GM21528 (cell line): ENCODE measurements around the gene RFWD3.
"Not testable (repeated sequence)": the region's sequence is repeated elsewhere in the genome, so short reads cannot be mapped to it uniquely, and the experiment has no call there.

Experiments
- ATAC-seq: cut with Tn5 transposase; IDR thresholded peaks from one replicate; pipeline ENCODE4 v1.9.1; 2021; ENCODE audit warnings: mild to moderate bottlenecking, moderate library complexity; ENCODE audit not compliant: unreplicated experiment, low FRiP score

The RFWD3 gene

DNA sequence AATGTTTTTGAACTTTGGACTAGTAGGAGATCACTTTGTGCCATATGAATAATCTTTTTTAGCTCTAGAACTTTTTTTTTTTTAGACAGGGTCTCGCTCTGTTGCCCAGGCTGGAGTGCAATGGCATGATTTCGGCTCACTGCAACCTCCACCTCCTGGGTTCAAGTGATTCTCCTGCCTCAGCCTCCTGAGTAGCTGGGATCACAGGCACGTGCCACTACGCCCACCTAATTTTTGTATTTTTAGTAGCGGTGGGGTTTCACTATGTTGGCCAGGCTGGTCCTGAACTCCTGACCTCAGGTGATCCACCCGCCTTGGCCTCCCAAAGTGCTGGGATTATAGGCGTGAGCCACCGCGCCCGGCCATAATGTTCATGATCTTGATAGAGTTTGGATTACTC is 2.2 kb upstream of the RFWD3 start:
- ATAC-seq: not testable (repeated sequence)

- ATAC-seq: no peak
Observed at GRCh38 chr16:74667255-74667700, 601 bp upstream of the RFWD3 start.

DNA sequence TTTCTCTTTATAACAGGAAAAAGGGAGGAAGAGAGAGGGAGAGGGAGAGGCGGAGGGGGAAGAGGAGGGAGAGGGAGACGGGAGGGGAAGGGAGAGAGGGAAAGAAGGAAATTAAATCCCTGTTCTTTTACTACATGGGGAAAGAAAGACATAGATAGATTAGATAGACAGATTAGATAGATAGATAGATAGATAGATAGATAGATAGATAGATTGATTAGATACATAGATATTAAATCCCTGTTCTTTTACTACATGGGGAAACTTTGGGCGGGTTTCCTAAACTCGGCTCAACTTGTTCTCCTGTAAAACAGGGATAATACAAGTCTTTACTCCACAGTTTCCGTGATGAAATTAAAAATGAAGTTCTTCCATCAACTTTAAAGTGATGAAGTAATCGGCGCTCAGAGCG is 661 bp downstream of the RFWD3 start:
- no peak for ATAC-seq

DNA sequence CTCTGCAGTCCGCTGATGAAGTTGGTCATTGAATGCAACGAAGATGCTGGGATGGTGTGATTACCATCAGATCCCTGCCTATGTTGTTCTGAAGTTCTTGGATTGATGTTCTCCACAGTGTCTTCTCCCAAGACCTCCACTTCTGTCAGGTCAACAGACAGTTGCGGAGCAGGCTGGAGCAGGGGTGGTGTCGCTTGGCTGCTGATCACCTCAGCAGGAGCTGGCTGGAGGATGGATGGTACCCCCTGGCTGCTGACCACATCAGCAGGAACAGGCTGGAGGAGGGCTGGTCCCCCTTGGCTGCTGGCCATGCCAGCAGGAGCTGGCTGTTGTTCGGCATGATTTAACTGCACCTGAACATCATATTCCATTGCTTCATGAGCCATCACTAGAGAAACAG is 5.6 kb downstream of the RFWD3 start:
- no peak for ATAC-seq

GRCh38 chr16:74660383-74660782 is 6.3 kb downstream of the RFWD3 start:
- ATAC-seq: no peak

DNA sequence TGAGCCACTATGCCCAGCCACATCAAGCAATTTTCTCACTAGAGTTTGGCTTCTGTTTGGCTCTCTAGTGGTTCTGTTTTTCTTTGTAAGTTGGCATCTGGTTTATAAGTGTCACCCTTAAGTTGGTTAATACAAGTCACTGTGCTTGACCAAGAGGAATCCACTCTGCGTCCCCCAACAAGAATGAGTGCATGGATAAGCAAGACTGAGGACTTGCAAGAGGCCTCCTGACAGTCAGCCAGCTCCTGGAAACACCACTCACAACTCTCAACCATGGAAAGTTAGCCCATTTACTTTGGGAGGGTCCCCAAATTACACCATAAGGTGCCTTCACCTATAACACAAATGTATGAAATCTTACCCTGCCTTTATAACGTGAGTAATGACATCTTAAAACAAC is 7.6 kb downstream of the RFWD3 start:
- no peak for ATAC-seq

DNA sequence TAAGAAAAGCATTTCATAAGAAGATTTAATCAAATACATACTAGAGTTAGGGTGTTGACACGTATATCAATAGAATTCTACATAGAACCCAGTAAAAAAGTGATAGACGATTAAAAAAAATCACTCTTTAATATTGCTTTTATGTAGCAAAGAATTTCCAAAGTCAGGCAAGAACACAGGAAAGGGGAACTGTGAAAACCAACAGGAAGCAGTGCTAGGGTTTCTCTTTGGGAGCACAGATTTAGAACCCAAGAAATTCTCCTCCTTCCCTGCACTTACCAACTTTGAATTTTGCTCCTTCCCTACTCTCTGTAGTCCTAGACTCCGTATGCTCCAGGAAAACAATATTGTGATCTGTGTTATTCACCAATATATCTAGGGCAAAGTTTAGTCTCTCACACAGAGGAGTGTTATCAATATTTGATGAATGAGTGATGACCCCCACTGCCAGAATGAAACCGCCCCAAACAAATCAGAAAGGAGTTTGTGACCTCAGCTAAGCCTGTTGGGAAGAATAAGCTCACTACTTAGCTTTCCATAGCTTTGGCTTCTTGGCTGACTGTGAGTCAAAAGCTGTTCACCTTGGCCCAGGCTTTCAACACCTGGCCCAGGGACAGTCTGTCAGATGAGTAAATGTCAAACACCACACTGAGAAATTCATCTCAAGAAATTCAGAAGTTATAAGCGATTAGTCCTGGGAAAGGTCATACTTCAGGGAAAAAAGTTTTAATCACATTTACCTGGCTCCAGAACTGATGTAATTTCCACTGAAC is 8.6 kb downstream of the RFWD3 start:
- no peak for ATAC-seq

DNA sequence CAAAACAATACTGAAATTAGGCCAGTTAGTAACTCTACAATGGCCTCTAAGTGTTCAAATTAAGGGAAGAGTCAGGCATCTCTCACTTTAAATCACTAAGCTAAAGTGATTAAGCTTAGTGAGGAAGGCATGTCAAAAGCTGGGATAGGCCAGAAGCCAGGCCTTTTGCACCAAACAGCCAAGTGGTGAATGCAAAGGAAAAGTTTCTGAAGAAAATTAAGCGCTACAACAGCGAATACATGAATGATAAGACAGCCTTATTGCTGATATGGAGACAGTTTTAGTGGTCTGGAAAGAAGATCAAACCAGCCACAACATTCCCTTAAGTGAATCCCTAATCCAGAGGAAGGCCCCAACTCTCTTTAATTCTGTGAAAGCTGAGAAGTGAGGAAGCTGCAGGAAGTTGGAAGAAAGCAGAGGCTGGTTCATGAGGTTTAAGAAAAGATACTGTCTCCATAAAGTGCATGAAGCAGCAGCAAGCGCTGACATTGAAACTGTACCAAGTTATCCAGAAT is 12.1 kb downstream of the RFWD3 start:
- no peak for ATAC-seq

- not testable (repeated sequence) for ATAC-seq
Observed at GRCh38 chr16:74652883-74653282, 13.8 kb downstream of the RFWD3 start.

DNA sequence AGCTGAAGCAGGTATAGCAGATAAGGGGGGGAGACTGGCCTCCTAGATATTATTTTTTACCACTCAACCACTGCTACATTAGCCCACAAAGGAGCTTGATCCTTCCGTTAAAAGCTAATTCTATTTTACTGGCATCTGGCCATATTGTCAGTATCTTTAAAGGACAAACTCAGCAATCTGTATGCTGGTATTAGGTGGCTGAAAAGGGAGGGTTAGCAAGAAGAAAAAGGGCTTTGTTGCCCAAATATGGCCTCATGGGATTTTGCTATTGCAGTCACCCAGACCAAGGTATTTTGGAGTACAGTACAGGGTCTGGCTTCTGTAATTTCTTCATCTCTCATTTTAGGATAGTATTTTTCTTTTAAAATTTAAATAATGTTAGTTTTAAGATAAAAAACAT is 14.4 kb downstream of the RFWD3 start:
- no peak for ATAC-seq

GRCh38 chr16:74651841-74652240 is 14.8 kb downstream of the RFWD3 start:
- ATAC-seq: no peak

- no peak for ATAC-seq
Observed at GRCh38 chr16:74650966-74651567, 15.6 kb downstream of the RFWD3 start.

GRCh38 chr16:74649839-74650504 is 16.7 kb downstream of the RFWD3 start:
- ATAC-seq: no peak

DNA sequence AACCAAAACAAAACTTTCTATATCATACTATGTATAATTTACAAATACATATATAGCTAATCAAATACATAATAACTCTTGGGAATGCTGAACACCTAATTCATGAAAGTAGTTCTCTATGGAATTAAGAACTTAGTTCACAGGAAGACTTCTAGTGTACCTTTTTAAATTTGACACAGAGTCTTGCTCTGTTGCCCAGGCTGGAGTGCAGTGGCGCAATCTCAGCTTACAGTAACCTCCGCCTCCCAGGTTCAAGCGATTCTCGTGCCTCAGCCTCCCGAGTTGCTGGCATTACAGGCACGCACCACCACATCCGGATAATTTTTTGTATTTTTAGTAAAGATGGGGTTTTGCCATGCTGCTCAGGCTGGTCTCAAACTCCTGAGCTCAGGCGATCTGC is 24.7 kb downstream of the RFWD3 start:
- no peak for ATAC-seq

DNA sequence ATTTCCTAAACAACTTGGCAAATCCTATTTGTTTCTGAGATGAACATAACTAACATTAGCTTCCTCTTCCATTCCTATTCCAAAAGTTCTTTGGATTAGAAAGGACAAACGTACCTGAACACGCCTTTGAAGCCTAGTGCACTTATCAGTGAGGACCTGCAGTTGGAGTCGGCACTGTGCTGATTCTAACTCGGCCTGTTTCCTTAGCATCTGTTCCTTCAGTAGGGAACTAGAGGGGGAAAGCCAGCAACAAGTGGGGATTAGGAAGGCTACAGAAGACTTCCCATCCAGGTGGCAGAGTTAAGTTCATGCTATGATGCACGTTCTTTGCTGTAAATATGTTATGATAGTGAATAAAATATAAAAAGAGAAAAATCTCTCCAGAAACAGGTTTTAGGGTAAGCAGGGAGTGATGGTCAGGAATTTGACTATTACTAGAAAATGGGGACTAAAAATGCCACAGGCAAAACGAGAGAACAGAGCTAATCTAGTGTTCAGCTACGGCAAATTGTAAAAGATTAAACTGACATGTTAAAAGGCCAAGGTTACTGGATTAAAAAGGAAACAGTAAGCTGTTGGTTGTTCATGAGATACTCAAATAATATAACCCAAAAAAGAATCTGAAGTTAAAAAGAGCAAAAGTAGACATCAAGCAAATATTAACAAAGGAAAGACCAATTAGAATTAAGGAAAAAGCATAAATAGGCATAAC is 28.8 kb downstream of the RFWD3 start:
- no peak for ATAC-seq

- ATAC-seq: no peak
Observed at GRCh38 chr16:74635303-74635702, 31.4 kb downstream of the RFWD3 start.

- ATAC-seq: no peak
Observed at GRCh38 chr16:74633686-74634085, 33.0 kb downstream of the RFWD3 start.

GRCh38 chr16:74627506-74628220 is 39.0 kb downstream of the RFWD3 start:
- no peak for ATAC-seq

- ATAC-seq: no peak
Observed at GRCh38 chr16:74626741-74627416, 39.8 kb downstream of the RFWD3 start.
